ENCODE results near the gene MCCC1.

DNA sequence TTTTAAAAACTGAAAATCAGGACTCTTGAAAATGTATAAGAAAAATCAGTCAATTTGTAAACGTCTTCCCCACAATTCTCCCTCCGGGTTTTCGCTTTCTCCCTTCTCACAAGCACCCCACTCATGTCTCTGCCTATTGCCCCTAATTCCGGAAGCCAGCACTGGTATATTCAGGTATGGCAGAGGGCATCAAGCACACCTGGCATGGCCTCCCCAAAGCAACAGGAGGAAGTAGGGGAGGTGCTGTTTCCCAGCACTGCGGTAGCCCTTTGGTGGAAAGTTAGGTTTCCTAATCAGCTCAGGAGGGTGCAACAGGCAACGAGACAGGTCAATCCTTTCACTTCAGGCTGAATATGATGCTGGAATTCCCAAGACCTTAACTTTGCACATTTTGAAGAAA, 33.1 kb upstream of the MCCC1 start:
- TF ChIP-seq EZH2 (IDR thresholded peaks at IDR 0.05) (no peak), POLR2AphosphoS5 (IDR thresholded peaks at IDR 0.05; ENCODE audit: borderline replicate concordance, low read depth, low read length) (no peak)

Measured in SK-N-MC (cell line).